Amniotic stem cell (primary cell): ENCODE data around the gene PLEKHA6.

Experiments
- DNase-seq: peaks from one replicate; lab custom pipeline; 2025; lab: John Stamatoyannopoulos, UW

Gene PLEKHA6

GRCh38 chr1:204213668-204214662 lies 145.8 kb downstream of the PLEKHA6 start, which contains the start of gene GOLT1A:
TSS of gene GOLT1A (minus strand) at chr1:204213988. CDS start at chr1:204213906, 82 bp downstream.
- peak; percentile 71 for DNase-seq

- DNase-seq = no peak
Measured at GRCh38 chr1:204212715-204213114, 147.0 kb downstream of the PLEKHA6 start.

- no peak for DNase-seq
Measured at GRCh38 chr1:204211046-204211445, 148.7 kb downstream of the PLEKHA6 start.

- DNase-seq = peak; percentile 12
Measured at GRCh38 chr1:204207136-204207616, 152.6 kb downstream of the PLEKHA6 start.

GRCh38 chr1:204206121-204206520 lies 153.6 kb downstream of the PLEKHA6 start:
- DNase-seq = peak; percentile 8

- no peak for DNase-seq
Measured at GRCh38 chr1:204205486-204205885, 154.2 kb downstream of the PLEKHA6 start.

GRCh38 chr1:204204944-204205343 lies 154.8 kb downstream of the PLEKHA6 start:
- DNase-seq = no peak

- DNase-seq = no peak
Measured at GRCh38 chr1:204203206-204203767, 156.4 kb downstream of the PLEKHA6 start.

- no peak for DNase-seq
Measured at GRCh38 chr1:204202481-204202880, 157.2 kb downstream of the PLEKHA6 start.

- DNase-seq = no peak
Measured at GRCh38 chr1:204201348-204202040, 158.2 kb downstream of the PLEKHA6 start.

GRCh38 chr1:204199579-204199978 lies 160.2 kb downstream of the PLEKHA6 start:
- DNase-seq = no peak

- DNase-seq = peak; percentile 49
Measured at GRCh38 chr1:204198348-204199340, 161.1 kb downstream of the PLEKHA6 start.

GRCh38 chr1:204197068-204197467 lies 162.7 kb downstream of the PLEKHA6 start:
- DNase-seq = no peak

- DNase-seq = no peak
Measured at GRCh38 chr1:204196068-204196795, 163.5 kb downstream of the PLEKHA6 start, which contains the start of gene KISS1. TSS of gene KISS1 (minus strand) at chr1:204196491. CDS start at chr1:204192876, 3,615 bp downstream.

- no peak for DNase-seq
Measured at GRCh38 chr1:204194771-204195170, 165.0 kb downstream of the PLEKHA6 start.

GRCh38 chr1:204194080-204194479 lies 165.6 kb downstream of the PLEKHA6 start:
- DNase-seq = no peak

- no peak for DNase-seq
Measured at GRCh38 chr1:204192589-204193352, 167.0 kb downstream of the PLEKHA6 start.

- no peak for DNase-seq
Measured at GRCh38 chr1:204192046-204192445, 167.7 kb downstream of the PLEKHA6 start.

- no peak for DNase-seq
Measured at GRCh38 chr1:204191456-204191855, 168.3 kb downstream of the PLEKHA6 start.
